Measurements from ENCODE around the gene GFY. TPM values are rescaled to one million over a fixed set of nuclear protein-coding genes. Genes with fewer than 3 reads are reported as not detected.

GFY gene
- polyA plus RNA-seq, 1 experiment: not detected

GRCh38 chr19:49398001-49398615 is 27.1 kb upstream of the GFY start:
- Histone ChIP-seq H3K4me3 (ENCODE audit: low read depth, low read length) (no peak overlapping the region), H3K27me3 (ENCODE audit: control insufficient read depth, insufficient read depth, low read length) (peaks cover 38% of the 10 kb centered on the region), H3K9me3 (ENCODE audit: control insufficient read depth, insufficient read depth, low read length) (no peaks in the 10 kb centered on the region), H3K27ac (ENCODE audit: low read depth, low read length) (no peak overlapping the region)
- POLR2A ChIA-PET: no interaction called here
- no peak for DNase-seq (ENCODE audit: low read depth, low spot score)
- no peak for TF ChIP-seq CTCF (IDR thresholded peaks at IDR 0.05; ENCODE audit: low read depth, low read length)
- CTCF ChIA-PET: no interaction called here

- no peak overlapping the region for H3K4me3 ChIP-seq (ENCODE audit: low read depth, low read length)
- H3K9me3 ChIP-seq (ENCODE audit: control insufficient read depth, insufficient read depth, low read length): no peaks in the 10 kb centered on the region
- no peak for DNase-seq (ENCODE audit: low read depth, low spot score)
- ChIA-PET POLR2A (no interaction called here), CTCF (no interaction called here)
- TF ChIP-seq CTCF (IDR thresholded peaks at IDR 0.05; ENCODE audit: low read depth, low read length): no peak
- H3K27me3 ChIP-seq (ENCODE audit: control insufficient read depth, insufficient read depth, low read length): peaks cover 37% of the 10 kb centered on the region
- H3K27ac ChIP-seq (ENCODE audit: low read depth, low read length): no peak overlapping the region
Observed at GRCh38 chr19:49398931-49399330, 26.3 kb upstream of the GFY start.

GRCh38 chr19:49400029-49400428 is 25.2 kb upstream of the GFY start:
- TF ChIP-seq CTCF (IDR thresholded peaks at IDR 0.05; ENCODE audit: low read depth, low read length): no peak
- Histone ChIP-seq H3K27me3 (ENCODE audit: control insufficient read depth, insufficient read depth, low read length) (peaks cover 27% of the 10 kb centered on the region), H3K9me3 (ENCODE audit: control insufficient read depth, insufficient read depth, low read length) (no peaks in the 10 kb centered on the region), H3K4me3 (ENCODE audit: low read depth, low read length) (no peak overlapping the region), H3K27ac (ENCODE audit: low read depth, low read length) (no peak overlapping the region)
- ChIA-PET CTCF (interaction anchor here (0.6 kb wide), 1 partner anchor 45 kb away, joined by 3 read pairs; no protein-coding TSS in a partner anchor), POLR2A (no interaction called here)
- no peak for DNase-seq (ENCODE audit: low read depth, low spot score)

GRCh38 chr19:49403404-49404187 is 21.6 kb upstream of the GFY start:
- DNase-seq (ENCODE audit: low read depth, low spot score): no peak
- H3K9me3 ChIP-seq (ENCODE audit: control insufficient read depth, insufficient read depth, low read length): no peaks in the 10 kb centered on the region
- CTCF ChIA-PET: interaction anchor here (0.6 to 0.7 kb wide), 2 partner anchors 41 to 103 kb away, joined by 3 to 6 read pairs; no protein-coding TSS in a partner anchor
- TF ChIP-seq CTCF (IDR thresholded peaks at IDR 0.05; ENCODE audit: low read depth, low read length): no peak
- H3K27me3 ChIP-seq (ENCODE audit: control insufficient read depth, insufficient read depth, low read length): peaks cover 26% of the 10 kb centered on the region
- no peak overlapping the region for H3K27ac ChIP-seq (ENCODE audit: low read depth, low read length)
- no peak overlapping the region for H3K4me3 ChIP-seq (ENCODE audit: low read depth, low read length)
- POLR2A ChIA-PET: interaction anchor here (0.6 kb wide), 1 partner anchor 50 kb away, joined by 4 read pairs; the partner anchor contains the start of gene ALDH16A1

- Histone ChIP-seq H3K27me3 (ENCODE audit: control insufficient read depth, insufficient read depth, low read length) (peaks cover 21% of the 10 kb centered on the region), H3K4me3 (ENCODE audit: low read depth, low read length) (no peak overlapping the region), H3K27ac (ENCODE audit: low read depth, low read length) (no peak overlapping the region), H3K9me3 (ENCODE audit: control insufficient read depth, insufficient read depth, low read length) (no peaks in the 10 kb centered on the region)
- DNase-seq (ENCODE audit: low read depth, low spot score): no peak
- no peak for TF ChIP-seq CTCF (IDR thresholded peaks at IDR 0.05; ENCODE audit: low read depth, low read length)
- ChIA-PET CTCF (no interaction called here), POLR2A (no interaction called here)
Observed at GRCh38 chr19:49407079-49407478, 18.1 kb upstream of the GFY start.
